GM23248 (cell line): Measurements from ENCODE around the gene TRIM44.

Source experiments
- EZH2 ChIP-seq: fragments of 200-600 bp; sonication (generic); IDR thresholded peaks from 2 replicates; pipeline ENCODE4 v1.6.1; 2018; ENCODE audit warnings: antibody characterized with exemption, mild to moderate bottlenecking; ENCODE audit not compliant: insufficient read depth, poor library complexity, severe bottlenecking
- EZH2phosphoT487 ChIP-seq: fragments of 200-600 bp; sonication (generic); IDR thresholded peaks from 2 replicates; pipeline ENCODE4 v1.6.1; 2018; ENCODE audit warnings: antibody characterized with exemption, moderate library complexity, mild to moderate bottlenecking, low read depth; ENCODE audit not compliant: insufficient read depth

GRCh38 chr11:35857922-35858321, 195.3 kb downstream of the TRIM44 start:
- TF ChIP-seq EZH2 (no peak), EZH2phosphoT487 (no peak)
